T-helper 2 cell treated with Interferon-gamma antibody and Interleukin-4, amounts not matched to agents 5 μg/mL and 100 μg/mL, for 36 hours (primary cell): ENCODE data around the gene LPAR1.

ENCODE experiments used
- DNase-seq: peaks from one replicate; pipeline ENCODE4 v3.0.0; 2021; ENCODE audit warnings: low spot score
- H3K27ac Mint-ChIP-seq: one replicate; pipeline ENCODE4 v1.8.0; 2021; ENCODE audit warnings: mild to moderate bottlenecking, mixed read lengths
- H3K27me3 Mint-ChIP-seq: one replicate; pipeline ENCODE4 v1.8.0; 2021; ENCODE audit warnings: low read depth, mixed read lengths
- H3K36me3 Mint-ChIP-seq: one replicate; pipeline ENCODE4 v1.8.0; 2021; ENCODE audit warnings: low read depth, mixed read lengths
- H3K4me1 Mint-ChIP-seq: one replicate; pipeline ENCODE4 v1.8.0; 2021; ENCODE audit warnings: low read depth, mixed read lengths
- H3K4me3 Mint-ChIP-seq: one replicate; pipeline ENCODE4 v1.8.0; 2022; ENCODE audit warnings: mild to moderate bottlenecking, moderate library complexity, mixed read lengths
- H3K9me3 Mint-ChIP-seq: one replicate; pipeline ENCODE4 v1.8.0; 2021; ENCODE audit warnings: mixed read lengths

Gene LPAR1

DNA sequence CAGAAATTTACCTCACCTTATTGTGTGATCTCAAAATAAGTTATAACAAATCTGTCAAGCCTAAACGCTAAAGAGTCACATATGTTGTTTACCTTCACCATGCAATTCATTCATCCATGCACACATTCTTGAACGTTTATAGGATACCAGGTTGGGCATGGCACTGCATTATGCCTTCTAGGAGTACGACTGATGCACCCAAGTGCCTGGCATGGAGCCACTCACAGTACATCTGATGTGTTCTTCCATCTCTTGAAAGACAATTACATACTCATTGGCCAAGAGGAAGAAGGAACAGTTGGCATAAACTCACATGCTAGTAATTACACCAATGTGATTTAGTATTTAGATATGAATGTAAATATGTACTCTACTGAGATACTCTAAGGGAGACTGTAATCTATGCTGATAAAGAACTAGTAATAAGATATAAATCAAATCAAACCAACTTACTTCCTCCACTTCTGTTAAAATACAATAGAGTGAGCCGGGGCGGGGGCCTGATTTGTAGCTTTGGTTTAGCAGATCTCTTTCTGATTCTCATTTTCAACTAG lies 90.7 kb downstream of the LPAR1 start:
- H3K36me3 Mint-ChIP-seq = peaks cover 1% of the 10 kb centered on the region
- no peaks in the 10 kb centered on the region for H3K27me3 Mint-ChIP-seq
- no peaks in the 10 kb centered on the region for H3K4me1 Mint-ChIP-seq
- H3K4me3 Mint-ChIP-seq = no peak overlapping the region
- no peak overlapping the region for H3K27ac Mint-ChIP-seq
- no peak for DNase-seq
- peaks cover 3% of the 10 kb centered on the region for H3K9me3 Mint-ChIP-seq

DNA sequence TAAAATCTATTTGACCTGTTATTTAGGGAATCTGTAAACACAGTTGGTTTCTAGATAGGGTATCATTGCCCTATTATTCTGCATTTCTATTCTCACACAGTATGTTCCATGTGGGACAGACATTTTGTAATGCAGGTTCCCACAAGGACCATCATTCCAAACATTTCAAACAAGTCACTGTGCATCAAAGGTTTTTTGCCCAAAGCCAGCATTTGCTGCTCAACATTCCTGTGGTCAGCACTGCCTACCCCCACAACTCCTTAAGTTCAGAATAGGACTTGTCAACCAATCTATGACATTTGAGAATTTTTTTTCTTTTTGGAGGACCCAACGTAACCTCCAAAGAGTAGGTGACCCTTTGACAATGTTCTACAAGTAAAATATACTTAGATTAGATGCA lies 95.7 kb downstream of the LPAR1 start:
- no peak for DNase-seq
- no peak overlapping the region for H3K27ac Mint-ChIP-seq
- no peak overlapping the region for H3K4me3 Mint-ChIP-seq
- H3K4me1 Mint-ChIP-seq = no peaks in the 10 kb centered on the region
- no peaks in the 10 kb centered on the region for H3K27me3 Mint-ChIP-seq
- no peaks in the 10 kb centered on the region for H3K9me3 Mint-ChIP-seq
- no peaks in the 10 kb centered on the region for H3K36me3 Mint-ChIP-seq

DNA sequence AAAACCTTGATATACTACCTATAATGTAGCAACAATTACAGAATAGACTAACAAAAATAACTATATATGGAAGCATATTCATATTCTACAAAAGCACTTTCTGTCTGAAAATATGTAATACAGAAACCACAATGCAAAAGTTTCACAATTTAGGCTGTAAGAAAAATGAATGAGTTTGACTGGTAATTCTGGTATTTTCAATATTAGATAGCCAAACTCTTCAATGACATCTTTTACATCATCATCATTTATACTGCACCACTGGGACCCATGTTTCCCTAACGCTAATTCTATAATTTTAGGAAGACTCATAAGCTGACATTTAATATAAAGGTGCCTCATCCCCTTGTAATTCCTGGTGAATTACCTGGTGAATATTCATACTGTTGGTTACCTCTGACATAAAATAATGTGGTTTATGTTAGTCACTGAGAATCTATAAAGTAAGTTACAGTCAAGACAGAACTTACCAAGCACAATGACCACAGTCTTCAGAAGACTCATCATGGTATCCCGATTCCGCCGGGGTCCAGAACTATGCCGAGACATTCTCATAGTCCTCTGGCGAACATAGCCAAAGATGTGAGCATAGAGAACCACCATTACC lies 97.2 kb downstream of the LPAR1 start:
- no peak overlapping the region for H3K27ac Mint-ChIP-seq
- H3K9me3 Mint-ChIP-seq = no peaks in the 10 kb centered on the region
- no peaks in the 10 kb centered on the region for H3K36me3 Mint-ChIP-seq
- H3K4me3 Mint-ChIP-seq = no peak overlapping the region
- no peak for DNase-seq
- H3K27me3 Mint-ChIP-seq = no peaks in the 10 kb centered on the region
- no peaks in the 10 kb centered on the region for H3K4me1 Mint-ChIP-seq

DNA sequence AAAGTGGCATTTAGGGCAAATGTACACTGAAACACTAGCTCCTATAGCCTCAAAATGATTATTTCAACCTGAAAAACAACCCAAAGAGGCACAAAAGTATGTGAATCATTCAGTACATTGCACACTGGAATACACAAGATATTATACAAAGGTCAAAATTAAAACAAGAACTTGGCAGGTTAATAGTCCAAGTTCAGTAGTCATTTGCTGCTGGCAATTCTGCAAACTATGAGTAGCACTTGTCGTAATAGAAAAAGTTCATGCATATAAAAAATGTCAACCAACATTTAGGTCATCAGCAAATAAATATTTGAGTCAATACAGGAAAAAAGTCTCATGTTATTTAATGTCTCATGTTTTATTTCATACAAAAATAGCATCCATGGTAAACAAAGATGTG lies 98.7 kb downstream of the LPAR1 start:
- Mint-ChIP-seq H3K4me1 (no peaks in the 10 kb centered on the region), H3K9me3 (no peaks in the 10 kb centered on the region), H3K27me3 (no peaks in the 10 kb centered on the region), H3K4me3 (no peak overlapping the region), H3K36me3 (no peaks in the 10 kb centered on the region), H3K27ac (no peak overlapping the region)
- no peak for DNase-seq

DNA sequence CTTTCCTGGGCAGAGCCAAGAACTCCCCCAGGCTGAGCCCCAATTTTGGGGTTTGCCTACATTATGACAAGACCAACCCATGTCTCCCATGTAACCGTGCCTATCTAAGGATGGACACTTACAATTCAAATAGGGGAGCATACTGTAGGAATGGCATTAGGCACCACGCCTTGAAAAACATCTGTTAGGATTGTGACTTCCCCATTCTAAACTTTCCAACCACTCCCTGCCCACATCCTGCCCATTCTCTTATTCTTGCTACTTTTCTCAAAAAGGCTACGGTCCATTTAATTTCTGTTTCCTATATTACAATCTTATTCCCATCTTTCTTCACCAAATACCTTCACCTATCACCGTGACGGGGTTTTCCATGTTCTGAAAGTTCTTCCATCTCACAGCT lies 99.2 kb downstream of the LPAR1 start:
- Mint-ChIP-seq H3K36me3 (no peaks in the 10 kb centered on the region), H3K4me3 (no peak overlapping the region), H3K4me1 (no peaks in the 10 kb centered on the region), H3K9me3 (no peaks in the 10 kb centered on the region), H3K27me3 (no peaks in the 10 kb centered on the region), H3K27ac (no peak overlapping the region)
- DNase-seq = no peak

DNA sequence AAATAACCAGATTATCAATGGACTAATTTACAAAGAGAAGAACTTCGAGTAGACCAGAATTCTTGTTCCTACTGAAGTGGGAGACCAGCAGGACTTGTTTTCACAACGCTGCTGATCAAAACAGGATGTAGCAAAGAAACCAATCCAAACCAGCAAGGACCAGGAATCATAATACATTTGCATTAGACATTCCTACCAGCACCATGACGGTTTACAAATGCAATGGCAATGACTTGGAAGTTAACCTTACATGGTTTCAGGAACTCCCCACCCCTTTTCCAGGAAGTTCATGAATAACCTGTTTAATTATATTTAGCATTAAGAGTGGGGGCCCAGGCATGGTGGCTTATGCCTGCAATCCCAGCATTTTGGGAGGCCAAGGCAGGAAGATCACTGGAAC lies 100.0 kb downstream of the LPAR1 start:
- no peak overlapping the region for H3K27ac Mint-ChIP-seq
- H3K4me3 Mint-ChIP-seq = no peak overlapping the region
- H3K27me3 Mint-ChIP-seq = no peaks in the 10 kb centered on the region
- H3K4me1 Mint-ChIP-seq = peaks cover 5% of the 10 kb centered on the region
- no peaks in the 10 kb centered on the region for H3K36me3 Mint-ChIP-seq
- DNase-seq = no peak
- no peaks in the 10 kb centered on the region for H3K9me3 Mint-ChIP-seq

DNA sequence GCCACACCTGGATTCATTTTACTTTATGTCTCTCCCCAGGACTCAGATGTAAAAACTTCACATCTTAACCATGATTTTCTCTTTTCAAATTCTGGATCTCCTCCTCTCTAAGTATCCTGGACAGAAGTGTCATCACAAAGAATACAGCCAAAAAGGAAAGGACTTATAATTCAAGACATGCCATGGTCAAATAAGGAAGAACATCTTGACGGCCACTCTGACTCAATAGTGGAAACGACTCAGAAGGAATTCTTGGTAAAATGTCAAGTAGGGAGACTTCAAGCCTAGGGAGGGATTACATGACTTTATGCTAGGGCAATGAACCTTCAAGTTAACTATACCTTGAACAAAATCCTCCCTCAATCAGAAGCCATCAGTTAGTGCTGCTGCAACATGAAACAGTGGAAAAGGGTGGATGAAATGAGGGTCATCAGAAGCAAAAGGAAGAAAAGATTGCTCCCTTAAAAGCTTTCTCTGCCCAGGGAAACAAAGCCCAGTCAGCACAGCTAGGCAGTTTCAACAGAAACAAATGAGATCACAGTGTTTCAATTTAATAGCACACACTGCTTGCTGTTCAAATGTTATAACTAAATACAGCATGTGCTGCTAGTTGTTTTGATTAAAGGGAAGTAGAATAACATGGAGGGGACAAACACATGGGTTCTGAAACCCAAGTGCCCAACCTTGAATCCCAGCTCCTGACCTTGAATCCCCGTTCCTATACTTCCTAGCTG lies 101.4 kb downstream of the LPAR1 start:
- H3K9me3 Mint-ChIP-seq = no peaks in the 10 kb centered on the region
- H3K27ac Mint-ChIP-seq = no peak overlapping the region
- H3K36me3 Mint-ChIP-seq = no peaks in the 10 kb centered on the region
- no peak overlapping the region for H3K4me3 Mint-ChIP-seq
- no peaks in the 10 kb centered on the region for H3K27me3 Mint-ChIP-seq
- no peak for DNase-seq
- H3K4me1 Mint-ChIP-seq = peaks cover 7% of the 10 kb centered on the region

DNA sequence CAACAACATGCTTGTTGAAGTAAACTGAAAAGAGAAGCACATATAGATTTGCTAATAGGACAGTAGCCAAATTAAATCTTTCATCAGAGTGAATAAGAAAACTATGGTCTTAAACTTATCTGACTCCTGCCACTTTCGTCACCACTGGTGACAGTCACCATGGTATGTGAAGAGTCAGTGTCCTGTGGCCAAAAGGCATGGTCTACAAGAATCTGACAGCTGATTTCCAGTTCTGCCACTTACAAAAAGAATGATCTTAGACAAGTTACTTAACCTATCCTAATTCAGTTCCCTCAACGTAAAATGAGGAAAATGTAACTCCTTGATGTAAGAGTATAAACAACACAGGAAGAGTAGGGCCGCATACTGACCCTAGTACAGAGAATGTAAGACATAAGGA lies 102.0 kb downstream of the LPAR1 start:
- DNase-seq = no peak
- Mint-ChIP-seq H3K36me3 (no peaks in the 10 kb centered on the region), H3K9me3 (no peaks in the 10 kb centered on the region), H3K4me1 (peaks cover 7% of the 10 kb centered on the region), H3K27me3 (no peaks in the 10 kb centered on the region), H3K27ac (no peak overlapping the region), H3K4me3 (no peak overlapping the region)

DNA sequence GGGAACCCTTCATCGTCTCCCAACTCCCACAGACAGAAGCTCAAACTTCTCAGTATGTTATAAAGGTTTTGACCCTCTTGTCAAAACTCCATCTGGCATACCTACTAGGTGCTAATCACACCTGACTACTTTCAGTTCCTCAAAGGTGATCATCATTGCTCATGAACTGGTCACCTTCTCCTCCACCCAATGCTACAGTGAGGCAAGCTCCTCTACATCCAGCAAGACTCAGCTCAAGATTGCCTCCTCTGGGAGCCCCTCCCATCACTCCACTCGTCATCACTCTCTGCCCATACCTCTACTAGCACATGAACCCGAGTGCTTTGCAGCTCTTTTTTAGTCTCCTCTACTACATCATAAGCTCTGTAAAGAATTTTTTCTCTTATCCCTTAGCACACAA lies 102.4 kb downstream of the LPAR1 start:
- no peak for DNase-seq
- H3K27ac Mint-ChIP-seq = no peak overlapping the region
- H3K9me3 Mint-ChIP-seq = no peaks in the 10 kb centered on the region
- no peaks in the 10 kb centered on the region for H3K36me3 Mint-ChIP-seq
- H3K4me1 Mint-ChIP-seq = peaks cover 7% of the 10 kb centered on the region
- H3K27me3 Mint-ChIP-seq = no peaks in the 10 kb centered on the region
- no peak overlapping the region for H3K4me3 Mint-ChIP-seq

DNA sequence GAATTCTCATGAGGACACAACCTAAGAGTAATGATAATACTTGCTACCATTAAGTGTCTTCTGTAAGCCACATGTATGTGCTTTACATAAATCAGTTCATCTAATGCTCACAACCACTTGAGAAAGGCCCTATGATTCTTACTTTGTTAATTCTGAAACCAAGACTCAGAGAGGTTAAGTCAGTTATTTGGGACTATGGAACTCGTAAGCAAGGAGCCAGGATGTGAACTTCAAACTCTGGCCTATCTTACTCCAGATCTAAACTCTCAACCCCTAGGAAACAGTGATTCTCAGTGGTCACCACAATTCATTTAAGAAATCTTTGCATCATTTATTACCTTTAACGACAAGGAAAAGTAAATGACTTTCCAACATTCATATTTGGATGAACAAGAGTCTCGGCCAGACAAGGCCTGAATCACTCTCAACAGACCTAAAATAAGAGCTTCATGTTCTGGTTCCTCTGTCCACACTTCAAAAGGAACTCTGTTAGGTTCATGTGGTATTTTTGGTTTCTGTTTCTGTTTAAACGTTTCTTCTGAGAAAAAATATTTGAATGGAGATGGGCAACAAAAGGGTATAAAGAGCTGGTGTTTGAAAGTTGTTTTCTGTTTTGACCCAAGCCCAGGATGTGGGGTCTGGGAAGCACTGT lies 104.8 kb downstream of the LPAR1 start:
- no peak overlapping the region for H3K4me3 Mint-ChIP-seq
- peaks cover 7% of the 10 kb centered on the region for H3K4me1 Mint-ChIP-seq
- H3K9me3 Mint-ChIP-seq = no peaks in the 10 kb centered on the region
- peak overlapping the region; percentile 65 for H3K27ac Mint-ChIP-seq
- DNase-seq = no peak
- H3K36me3 Mint-ChIP-seq = no peaks in the 10 kb centered on the region
- no peaks in the 10 kb centered on the region for H3K27me3 Mint-ChIP-seq

DNA sequence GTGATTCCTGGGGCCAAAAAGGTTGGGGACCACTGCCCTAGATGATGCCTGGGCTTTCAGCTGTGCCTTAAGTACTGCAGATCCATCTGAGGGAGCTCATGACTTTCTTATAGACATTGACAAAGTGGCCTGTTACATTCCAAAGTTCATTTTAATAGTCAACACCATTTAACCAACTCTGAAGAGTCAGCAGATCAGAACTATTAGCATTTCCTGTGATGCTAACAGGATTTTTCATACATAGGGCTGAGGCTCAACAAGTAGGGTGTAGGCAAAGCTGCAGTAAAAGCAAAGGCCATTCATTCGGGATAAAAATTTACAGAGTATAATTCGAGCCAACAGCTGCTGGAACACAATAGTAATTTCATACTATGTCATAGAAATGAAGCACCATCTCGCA lies 105.4 kb downstream of the LPAR1 start:
- no peak for DNase-seq
- H3K36me3 Mint-ChIP-seq = no peaks in the 10 kb centered on the region
- peaks cover 7% of the 10 kb centered on the region for H3K4me1 Mint-ChIP-seq
- H3K4me3 Mint-ChIP-seq = no peak overlapping the region
- H3K27ac Mint-ChIP-seq = peak overlapping the region; percentile 12
- H3K27me3 Mint-ChIP-seq = no peaks in the 10 kb centered on the region
- H3K9me3 Mint-ChIP-seq = no peaks in the 10 kb centered on the region

DNA sequence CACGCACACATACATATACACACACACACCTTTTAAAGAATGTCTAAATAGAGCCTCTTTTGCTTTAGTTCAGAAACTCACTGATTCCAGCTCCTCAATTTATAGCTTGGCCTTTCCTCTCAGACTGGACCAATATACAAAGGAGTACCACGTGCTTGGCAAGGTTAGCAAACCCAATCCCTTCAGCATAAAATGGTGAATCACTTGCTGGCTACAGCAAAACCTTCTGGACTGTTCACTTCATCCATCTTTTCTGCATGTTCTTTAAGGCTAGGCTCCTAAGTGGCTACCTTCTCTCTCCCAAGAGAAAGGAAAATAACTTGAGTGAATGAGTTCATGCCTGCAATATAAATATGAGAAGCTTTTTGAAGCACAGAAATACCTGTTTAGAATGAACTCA lies 109.7 kb downstream of the LPAR1 start:
- Mint-ChIP-seq H3K36me3 (no peaks in the 10 kb centered on the region), H3K9me3 (no peaks in the 10 kb centered on the region), H3K27me3 (no peaks in the 10 kb centered on the region), H3K4me1 (peaks cover 6% of the 10 kb centered on the region), H3K27ac (no peak overlapping the region), H3K4me3 (no peak overlapping the region)
- no peak for DNase-seq

DNA sequence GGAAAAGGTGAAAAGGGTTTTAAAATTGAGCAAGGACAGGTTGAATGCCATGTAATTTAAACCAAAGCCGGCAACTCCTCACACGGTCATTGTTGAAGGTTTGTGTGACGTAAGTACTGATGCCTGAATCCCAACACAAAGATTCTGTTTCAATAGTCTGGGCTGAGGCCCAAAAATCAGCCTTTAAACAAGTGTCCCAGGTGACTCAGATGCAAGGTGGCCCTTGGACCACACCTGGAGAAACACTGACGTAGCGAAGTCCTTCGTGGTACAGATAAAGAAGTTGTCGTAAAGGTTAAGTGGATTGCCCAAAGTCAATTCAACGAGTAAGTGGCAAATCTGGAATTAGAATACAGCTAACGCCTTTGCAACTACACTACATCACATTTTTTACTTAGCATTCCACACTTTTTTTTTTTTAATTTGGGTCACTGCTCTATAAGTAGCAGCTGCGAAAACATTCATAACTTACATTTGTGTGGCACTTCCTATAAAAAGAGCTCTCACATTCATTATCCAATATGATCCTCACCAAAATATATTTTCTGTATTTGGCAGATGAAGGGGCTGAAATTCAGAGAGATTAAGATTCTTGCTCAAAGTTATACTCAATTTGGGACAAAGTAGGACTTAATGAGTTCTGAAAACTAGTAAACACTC lies 111.3 kb downstream of the LPAR1 start:
- Mint-ChIP-seq H3K27me3 (no peaks in the 10 kb centered on the region), H3K4me1 (no peaks in the 10 kb centered on the region), H3K36me3 (no peaks in the 10 kb centered on the region), H3K4me3 (no peak overlapping the region), H3K27ac (no peak overlapping the region), H3K9me3 (no peaks in the 10 kb centered on the region)
- DNase-seq = no peak

DNA sequence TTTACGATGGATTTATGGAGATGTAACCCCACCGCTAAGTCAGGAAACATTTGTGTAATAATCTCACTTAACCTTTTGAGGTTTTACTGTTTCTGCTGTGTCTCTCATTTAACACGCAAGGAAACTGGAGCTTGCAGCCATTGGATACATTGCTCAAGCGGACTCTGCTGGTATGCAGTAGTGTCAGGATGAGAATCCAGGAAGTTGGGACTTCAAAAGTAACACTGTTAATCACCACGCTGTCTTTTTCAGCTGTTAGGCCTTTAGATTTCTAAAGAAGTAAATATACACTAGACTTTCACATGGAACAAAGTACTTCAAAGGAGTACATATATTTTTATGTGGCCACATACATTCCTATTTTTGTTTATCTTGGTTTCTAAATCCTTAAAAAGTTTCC lies 114.7 kb downstream of the LPAR1 start:
- Mint-ChIP-seq H3K4me1 (no peaks in the 10 kb centered on the region), H3K27ac (no peak overlapping the region), H3K9me3 (no peaks in the 10 kb centered on the region), H3K36me3 (no peaks in the 10 kb centered on the region), H3K27me3 (no peaks in the 10 kb centered on the region), H3K4me3 (no peak overlapping the region)
- DNase-seq = no peak
